HT1080 (cell line): ENCODE measurements around the gene PNMT. TPM values are rescaled to one million over a fixed set of nuclear protein-coding genes. Genes with fewer than 3 reads are reported as not detected.
"Not testable (repeated sequence)": the region's sequence is repeated elsewhere in the genome, so short reads cannot be mapped to it uniquely, and the experiment has no call there.

Experiments used
- DNase-seq: peaks from one replicate; pipeline ENCODE4 v3.0.0-alpha.2; 2015; ENCODE audit warnings: low read depth
- total RNA-seq: library from RNA; depleted of rRNA; stranded (reverse); fragments of >200 nt; shearing (Covaris generic); gene quantifications from 2 replicates; pipeline ENCODE4 v1.2.3, GENCODE V29; 2014; rRNA removed

The PNMT gene
- total RNA-seq, 1 experiment from 2014 or later, result not detected

DNA sequence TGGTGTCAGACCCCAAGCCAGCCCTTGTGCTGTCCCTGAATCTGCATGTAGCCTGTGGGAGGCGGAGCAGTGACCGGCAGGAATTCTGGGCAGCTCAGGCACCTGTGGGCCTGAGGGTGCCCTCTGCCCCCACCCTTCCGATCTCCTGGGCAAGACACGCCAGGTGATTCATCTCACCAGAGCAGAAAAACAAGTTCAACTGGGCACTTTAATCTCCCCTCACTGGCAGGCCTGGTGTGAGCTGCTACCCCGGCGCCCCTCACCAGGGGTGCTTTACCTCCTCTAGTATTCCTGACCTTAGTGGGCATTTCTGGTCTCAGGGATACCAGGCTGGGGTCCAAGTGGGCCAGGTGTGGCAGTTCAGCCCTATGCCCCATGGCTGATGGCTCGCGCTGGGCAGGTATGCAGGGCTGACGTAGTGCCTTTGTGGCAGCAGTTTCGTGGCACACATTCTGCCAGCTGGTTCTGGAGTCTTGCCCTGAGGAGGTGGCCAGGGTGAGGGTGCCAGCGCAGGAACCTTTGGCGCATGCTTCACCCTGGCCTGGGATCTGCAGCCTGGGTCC is 37.6 kb downstream of the PNMT start:
- no peak for DNase-seq

DNA sequence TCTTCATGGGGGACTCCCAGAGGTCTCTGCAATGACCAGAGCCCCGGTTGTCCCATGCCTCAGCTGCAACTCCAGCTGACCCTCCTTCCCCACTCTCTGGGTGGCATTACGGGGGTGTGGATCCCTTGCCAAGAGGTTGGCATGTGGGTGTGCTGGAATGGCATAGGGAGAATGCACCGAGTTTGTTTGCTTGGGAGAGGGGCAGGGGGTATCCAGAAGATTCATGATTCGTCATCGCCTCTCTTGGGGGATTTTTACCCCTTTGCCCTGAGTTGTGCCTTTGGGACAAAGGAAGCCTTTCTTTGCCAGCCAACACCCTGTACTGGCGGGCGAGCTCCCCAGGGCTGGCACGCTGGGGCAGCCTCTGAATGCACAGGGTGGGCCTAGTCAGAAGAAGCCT is 38.1 kb downstream of the PNMT start:
- no peak for DNase-seq

DNA sequence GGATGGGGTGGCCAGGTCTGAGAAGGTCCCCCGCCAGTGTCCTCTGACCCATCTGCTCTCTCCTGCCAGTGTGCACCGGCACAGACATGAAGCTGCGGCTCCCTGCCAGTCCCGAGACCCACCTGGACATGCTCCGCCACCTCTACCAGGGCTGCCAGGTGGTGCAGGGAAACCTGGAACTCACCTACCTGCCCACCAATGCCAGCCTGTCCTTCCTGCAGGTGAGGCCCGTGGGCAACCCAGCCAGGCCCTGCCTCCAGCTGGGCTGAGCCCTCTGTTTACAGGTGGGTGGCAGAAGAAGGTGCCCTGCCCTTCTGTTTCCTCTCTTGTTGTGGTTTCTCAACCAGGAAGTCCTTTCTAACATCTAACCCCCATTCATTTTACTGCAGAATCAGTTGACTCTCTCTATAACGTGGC is 38.7 kb downstream of the PNMT start:
- DNase-seq, result no peak

DNA sequence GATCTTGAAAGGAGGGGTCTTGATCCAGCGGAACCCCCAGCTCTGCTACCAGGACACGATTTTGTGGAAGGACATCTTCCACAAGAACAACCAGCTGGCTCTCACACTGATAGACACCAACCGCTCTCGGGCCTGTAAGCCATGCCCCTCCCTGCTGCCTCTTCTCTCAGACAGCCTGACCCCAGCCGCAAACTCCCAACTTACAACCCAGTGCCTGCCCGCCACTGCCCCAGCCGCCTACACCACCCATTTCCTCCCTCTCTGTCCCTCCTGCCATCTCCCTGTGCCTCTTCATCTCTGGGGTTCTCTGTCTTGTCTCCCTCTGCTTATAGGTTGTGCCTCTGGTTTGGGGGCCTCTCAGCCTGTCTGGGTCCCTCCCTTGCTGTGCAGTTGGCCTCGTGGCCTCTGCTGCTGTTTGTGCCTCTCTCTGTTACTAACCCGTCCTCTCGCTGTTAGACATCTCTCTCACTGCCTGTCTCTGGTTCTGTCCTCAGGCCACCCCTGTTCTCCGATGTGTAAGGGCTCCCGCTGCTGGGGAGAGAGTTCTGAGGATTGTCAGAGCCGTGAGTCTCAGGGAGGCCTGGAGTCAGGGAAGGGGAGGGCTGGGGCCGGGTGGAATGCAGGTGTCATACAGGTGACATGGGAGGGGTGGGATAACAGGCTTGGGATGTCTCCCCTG is 41.2 kb downstream of the PNMT start:
- no peak for DNase-seq

DNA sequence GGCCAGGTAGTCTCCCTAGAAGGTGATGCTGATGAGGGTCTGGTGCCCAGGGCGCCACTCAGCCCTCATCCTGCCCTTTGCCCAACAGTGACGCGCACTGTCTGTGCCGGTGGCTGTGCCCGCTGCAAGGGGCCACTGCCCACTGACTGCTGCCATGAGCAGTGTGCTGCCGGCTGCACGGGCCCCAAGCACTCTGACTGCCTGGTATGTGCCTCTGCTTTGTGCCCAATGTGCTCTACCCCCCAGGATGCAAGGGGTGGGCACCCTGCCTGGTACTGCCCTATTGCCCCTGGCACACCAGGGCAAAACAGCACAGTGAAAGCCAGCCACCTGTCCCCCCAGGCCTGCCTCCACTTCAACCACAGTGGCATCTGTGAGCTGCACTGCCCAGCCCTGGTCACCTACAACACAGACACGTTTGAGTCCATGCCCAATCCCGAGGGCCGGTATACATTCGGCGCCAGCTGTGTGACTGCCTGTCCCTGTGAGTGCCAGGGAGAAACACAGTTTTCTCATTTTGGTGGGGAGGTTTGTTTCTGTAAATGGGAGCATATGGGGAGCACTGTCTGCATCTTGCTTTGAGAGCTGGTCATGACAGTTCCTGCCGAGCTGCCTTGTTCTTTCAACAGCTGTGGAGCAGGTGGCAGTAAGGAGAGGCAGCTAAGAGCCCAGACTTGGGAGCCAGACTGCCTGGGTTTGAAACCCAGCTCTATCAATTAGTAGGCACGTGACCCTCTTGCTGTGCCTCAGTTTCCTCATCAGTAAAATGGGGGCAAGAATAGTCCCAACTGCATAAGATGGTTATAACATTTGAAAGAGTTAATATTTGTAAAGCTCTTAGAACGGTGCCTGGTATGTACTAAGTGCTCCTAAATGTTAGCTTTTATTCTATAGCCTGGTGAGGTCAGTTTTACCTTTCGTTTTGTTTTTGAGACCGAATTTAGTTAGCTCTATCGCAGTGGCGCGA is 42.0 kb downstream of the PNMT start:
- no peak for DNase-seq

DNA sequence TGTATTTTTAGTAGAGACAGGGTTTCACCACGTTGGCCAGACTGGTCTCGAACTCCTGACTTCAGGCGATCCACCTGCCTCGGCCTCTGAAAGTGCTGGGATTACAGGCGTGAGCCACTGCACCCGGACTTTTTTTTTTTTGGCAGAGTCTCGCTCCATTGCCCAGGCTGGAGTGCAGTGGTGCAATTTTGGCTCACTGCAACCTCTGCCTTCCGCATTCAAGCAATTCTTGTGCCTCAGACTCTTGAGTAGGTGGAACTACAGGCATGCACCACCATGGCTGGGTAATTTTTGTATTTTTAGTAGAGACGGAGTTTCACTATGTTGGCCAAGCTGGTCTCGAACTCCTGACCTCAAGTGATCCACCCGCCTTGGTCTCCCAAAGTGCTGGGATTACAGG is 42.8 kb downstream of the PNMT start:
- DNase-seq, result not testable (repeated sequence)

DNA sequence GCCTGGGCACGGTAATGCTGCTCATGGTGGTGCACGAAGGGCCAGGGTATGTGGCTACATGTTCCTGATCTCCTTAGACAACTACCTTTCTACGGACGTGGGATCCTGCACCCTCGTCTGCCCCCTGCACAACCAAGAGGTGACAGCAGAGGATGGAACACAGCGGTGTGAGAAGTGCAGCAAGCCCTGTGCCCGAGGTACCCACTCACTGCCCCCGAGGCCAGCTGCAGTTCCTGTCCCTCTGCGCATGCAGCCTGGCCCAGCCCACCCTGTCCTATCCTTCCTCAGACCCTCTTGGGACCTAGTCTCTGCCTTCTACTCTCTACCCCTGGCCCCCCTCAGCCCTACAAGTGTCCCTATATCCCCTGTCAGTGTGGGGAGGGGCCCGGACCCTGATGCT is 43.6 kb downstream of the PNMT start:
- DNase-seq, result no peak

DNA sequence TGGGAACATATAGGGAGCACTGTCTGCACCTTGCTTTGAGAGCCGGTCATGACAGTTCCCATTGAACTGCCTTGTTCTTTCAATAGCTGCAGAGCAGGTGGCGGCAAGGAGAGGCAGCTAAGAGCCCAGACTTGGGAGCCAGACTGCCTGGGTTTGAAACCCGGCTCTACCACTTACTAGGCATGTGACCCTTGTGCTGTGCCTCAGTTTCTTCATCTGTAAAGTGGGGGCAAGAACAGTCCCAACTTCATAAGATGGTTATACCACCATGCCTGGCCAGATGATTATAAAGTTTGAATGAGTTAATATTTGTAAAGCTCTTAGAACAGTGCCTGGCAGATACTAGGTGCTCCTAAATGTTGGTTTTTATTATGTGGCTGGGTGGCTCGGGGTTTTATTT is 46.0 kb downstream of the PNMT start:
- DNase-seq, result no peak

DNA sequence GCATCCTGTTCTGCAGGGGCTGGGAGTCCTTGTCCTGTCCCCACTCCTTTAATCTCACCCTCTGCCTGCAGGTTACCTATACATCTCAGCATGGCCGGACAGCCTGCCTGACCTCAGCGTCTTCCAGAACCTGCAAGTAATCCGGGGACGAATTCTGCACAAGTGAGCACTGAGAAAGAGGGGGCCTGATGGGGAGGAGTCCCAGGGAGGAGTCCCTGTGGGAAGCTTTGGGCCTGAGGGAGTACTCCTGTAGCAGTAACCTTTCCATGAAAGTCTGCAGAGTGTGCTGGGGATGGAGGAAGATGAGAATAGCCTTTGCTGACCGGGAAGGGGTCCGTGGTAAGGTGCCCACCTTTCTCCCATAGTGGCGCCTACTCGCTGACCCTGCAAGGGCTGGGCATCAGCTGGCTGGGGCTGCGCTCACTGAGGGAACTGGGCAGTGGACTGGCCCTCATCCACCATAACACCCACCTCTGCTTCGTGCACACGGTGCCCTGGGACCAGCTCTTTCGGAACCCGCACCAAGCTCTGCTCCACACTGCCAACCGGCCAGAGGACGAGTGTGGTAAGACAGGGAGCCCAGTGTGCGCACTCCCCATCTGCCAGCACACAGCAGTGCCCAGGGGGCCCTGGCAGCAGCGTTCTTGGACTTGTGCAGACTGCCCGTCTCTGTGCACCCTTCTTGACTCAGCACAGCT is 47.3 kb downstream of the PNMT start:
- DNase-seq, result no peak

DNA sequence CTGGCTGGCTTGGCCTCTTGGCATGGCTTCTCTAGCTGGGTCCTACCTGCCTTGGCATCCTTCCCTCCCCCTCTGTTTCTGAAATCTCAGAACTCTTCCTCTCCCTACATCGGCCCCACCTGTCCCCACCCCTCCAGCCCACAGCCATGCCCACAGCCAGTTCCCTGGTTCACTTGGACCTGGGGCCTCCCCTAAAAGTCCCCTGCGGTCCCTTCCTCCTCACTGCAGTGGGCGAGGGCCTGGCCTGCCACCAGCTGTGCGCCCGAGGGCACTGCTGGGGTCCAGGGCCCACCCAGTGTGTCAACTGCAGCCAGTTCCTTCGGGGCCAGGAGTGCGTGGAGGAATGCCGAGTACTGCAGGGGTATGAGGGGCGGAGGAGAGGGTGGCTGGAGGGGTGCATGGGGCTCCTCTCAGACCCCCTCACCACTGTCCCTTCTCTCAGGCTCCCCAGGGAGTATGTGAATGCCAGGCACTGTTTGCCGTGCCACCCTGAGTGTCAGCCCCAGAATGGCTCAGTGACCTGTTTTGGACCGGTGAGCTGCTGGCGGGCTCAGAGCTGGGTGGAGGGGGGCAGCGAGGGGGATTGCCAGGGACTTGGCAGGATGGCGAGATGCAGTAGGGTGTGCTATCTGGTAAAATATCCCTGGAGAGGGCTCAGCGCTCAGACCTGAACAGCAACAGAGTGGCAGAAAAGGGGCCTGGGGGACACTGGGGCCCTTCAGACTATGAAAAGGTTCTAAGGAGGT is 48.0 kb downstream of the PNMT start:
- DNase-seq, result no peak

DNA sequence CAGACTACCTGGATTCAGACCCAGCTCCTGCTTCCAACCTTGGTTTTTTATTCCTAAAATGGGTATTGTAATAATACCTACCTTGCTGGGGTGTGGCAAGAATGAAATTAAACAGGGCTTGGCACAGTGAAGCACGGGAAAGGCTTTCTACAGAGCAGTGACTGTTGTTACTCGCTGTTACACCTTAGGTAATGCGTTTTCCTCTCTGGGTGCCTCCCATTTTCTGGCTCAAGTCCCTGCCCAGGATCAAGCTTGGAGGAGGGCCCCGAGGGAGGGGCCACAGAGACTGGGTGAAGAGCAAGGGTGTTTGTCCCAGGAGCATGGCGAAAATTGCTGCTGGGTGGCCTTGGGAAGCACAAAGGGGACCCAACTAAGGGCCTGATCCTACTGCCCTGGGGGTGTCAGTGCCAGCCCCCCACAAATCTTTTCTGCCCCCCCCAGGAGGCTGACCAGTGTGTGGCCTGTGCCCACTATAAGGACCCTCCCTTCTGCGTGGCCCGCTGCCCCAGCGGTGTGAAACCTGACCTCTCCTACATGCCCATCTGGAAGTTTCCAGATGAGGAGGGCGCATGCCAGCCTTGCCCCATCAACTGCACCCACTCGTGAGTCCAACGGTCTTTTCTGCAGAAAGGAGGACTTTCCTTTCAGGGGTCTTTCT is 48.8 kb downstream of the PNMT start:
- DNase-seq, result no peak

DNA sequence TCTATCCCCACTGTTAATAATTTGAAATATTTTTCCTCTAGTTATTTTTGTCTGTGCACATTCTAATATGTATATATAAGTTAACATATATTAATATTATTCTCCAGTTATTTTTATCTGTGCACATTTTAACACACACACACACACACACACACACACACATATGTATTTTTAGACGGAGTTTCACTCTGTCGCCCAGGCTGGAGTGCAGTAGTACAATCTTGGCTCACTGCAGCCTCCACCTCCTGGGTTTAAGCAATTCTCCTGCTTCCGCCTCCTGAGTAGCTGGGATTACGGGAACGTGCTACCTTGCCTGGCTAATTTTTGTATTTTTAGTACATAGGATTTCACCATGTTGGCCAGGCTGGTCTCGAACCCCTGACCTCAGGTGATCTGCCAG is 49.4 kb downstream of the PNMT start:
- no peak for DNase-seq

DNA sequence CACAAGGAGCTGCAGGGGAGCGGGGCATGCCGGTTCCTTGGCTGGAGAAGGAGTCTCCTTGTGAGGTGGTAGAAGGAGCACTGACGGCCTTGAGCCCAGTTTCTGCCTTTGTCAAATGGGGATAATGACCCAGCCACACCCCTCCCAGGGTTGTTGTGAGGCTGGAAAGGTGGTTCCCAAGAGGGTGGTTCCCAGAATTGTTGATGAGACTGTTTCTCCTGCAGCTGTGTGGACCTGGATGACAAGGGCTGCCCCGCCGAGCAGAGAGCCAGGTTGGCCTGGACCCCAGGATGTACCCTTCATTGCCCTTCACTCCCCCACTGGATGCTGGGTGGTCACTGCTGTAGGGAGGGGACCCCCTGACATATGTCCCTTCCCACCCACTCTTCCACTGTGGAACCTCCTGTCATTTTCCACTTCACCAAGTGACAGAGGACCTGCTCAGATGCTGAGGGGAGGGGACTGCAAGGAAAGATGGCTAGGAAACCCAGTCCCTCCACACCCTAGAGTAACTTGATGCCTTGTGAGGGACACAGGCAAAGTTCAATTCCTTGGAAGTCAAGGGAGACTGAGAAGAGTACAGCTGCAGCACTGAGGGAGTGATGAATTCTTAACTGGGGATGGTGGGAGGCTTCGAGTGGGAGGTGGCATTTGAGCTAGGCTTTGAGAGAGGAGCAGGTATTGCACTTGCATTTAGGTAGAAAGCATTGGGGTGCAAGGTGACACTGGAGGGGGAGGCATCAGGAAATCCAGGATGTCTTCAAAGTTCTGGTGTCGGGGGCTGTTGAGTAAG is 51.5 kb downstream of the PNMT start:
- DNase-seq, result no peak

Other genes starting within 250 kb of the PNMT start
- 23.0 and 24.5 TPM in 2 replicates for gene MED1, start 217.2 kb upstream of the PNMT start, total RNA-seq
- gene CDK12, start 207.0 kb upstream of the PNMT start, total RNA-seq, result 39.4 and 43.5 TPM in 2 replicates
- gene NEUROD2, start 60.5 kb upstream of the PNMT start, total RNA-seq, result not detected in 2 replicates
- 0.30 TPM in 1 of 2 replicates, not detected in the other for gene PPP1R1B, start 41.5 kb upstream of the PNMT start, total RNA-seq
- gene STARD3, start 31.3 kb upstream of the PNMT start, total RNA-seq, result 37.5 and 71.5 TPM in 2 replicates
- 1.00 TPM in 1 of 2 replicates, not detected in the other for gene TCAP, start 3.1 kb upstream of the PNMT start, total RNA-seq
- 4.3 and 6.2 TPM in 2 replicates for gene PGAP3, start 19.6 kb downstream of the PNMT start, total RNA-seq
- gene ERBB2, start 31.6 kb downstream of the PNMT start, total RNA-seq, result 17.1 and 17.8 TPM in 2 replicates
- gene MIEN1, start 62.1 kb downstream of the PNMT start, total RNA-seq, result 44.2 and 58.1 TPM in 2 replicates
- gene GRB7, start 69.5 kb downstream of the PNMT start, total RNA-seq, result 0.07 TPM in 1 of 2 replicates, not detected in the other
- not detected in 2 replicates for gene IKZF3, start 195.9 kb downstream of the PNMT start, total RNA-seq
- not detected in 2 replicates for gene ZPBP2, start 199.7 kb downstream of the PNMT start, total RNA-seq